Measurements from ENCODE around the gene PARP9. TPM values are rescaled to one million over a fixed set of nuclear protein-coding genes. Genes with fewer than 3 reads are reported as not detected.

Gene PARP9
- total and polyA plus RNA-seq, 10 of the 15 experiments (the other 5 are each of a cell fraction or from before 2014, with no cell fraction given), result 34.0 to 122 (median 46.1) TPM

DNA sequence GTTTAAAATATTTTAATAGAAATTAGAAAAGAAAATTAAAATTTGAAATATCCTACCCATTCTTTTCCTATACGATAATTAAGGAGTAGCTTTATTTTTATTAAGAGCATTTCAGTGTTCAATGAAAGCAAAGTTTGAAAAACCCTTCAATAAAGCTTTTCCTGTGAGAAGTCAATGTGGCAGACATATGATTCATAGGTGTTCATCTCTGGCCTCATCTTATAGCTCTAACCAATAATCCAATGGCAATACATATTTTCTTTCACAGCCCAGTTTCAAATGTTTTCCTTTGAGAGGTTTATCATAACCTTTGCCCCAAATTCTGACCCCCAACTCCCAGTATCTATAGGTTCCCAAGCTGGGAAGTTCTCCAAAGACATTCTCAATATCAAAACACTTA lies 57.6 kb downstream of the PARP9 start:
- no peak overlapping the region for H3K4me2 ChIP-seq (ENCODE audit: control insufficient read depth, insufficient read depth)
- ChIA-PET CTCF (interaction anchor here (0.6 to 1.6 kb wide), 5 partner anchors 36 to 175 kb away, joined by 3 to 4 read pairs (median 3); partner anchors contain the start of gene FAM162A), SMC1A (ENCODE audit: uncharacterized antibody, unreplicated experiment) (interaction anchor here (0.5 to 6.8 kb wide), 8 partner anchors 10 to 408 kb away, joined by 3 to 59 read pairs (median 3); no protein-coding TSS in a partner anchor), RAD21 (ENCODE audit: unreplicated experiment) (interaction anchor here (0.5 to 1.9 kb wide), 4 partner anchors 9 to 113 kb away, joined by 3 to 6 read pairs (median 4); partner anchors contain the start of gene KPNA1), POLR2A (interaction anchor here (1.4 kb wide), 1 partner anchor 10 kb away, joined by 5 read pairs; no protein-coding TSS in a partner anchor)
- no peaks in the 10 kb centered on the region for H3K36me3 ChIP-seq (ENCODE audit: control insufficient read depth in 2 of 2, insufficient read depth in 2 of 2, low read length in 1 of 2)
- H3K79me2 ChIP-seq (ENCODE audit: control insufficient read depth, insufficient read depth, low read length), result peaks cover 95% of the 10 kb centered on the region
- no peaks in the 10 kb centered on the region for H3K27me3 ChIP-seq (replicated peaks in 1 of 2; ENCODE audit: control insufficient read depth in 2 of 2, insufficient read depth in 2 of 2, low read length in 1 of 2)
- TF ChIP-seq ZZZ3 (IDR thresholded peaks at IDR 0.05; ENCODE audit: control insufficient read depth, insufficient read length, low read depth) (no peak), TCF3 (IDR thresholded peaks at IDR 0.05; ENCODE audit: borderline replicate concordance, insufficient read depth, low read depth, low read length) (no peak), SUPT20H (IDR thresholded peaks at IDR 0.05; ENCODE audit: borderline replicate concordance, control insufficient read depth, low read depth, low read length) (no peak), NFXL1 (IDR thresholded peaks at IDR 0.05; ENCODE audit: borderline replicate concordance) (no peak), BMI1 (IDR thresholded peaks at IDR 0.05; ENCODE audit: borderline replicate concordance) (no peak), ASH2L (IDR thresholded peaks at IDR 0.05; ENCODE audit: borderline replicate concordance, low read depth) (no peak)
- no peak for FAIRE-seq
- H4K20me1 ChIP-seq (ENCODE audit: control insufficient read depth, insufficient read depth), result no peaks in the 10 kb centered on the region
- BruUV-seq (replicated peaks), result no TSS peak
- H3K27ac ChIP-seq (ENCODE audit: control insufficient read depth, insufficient read depth), result no peak overlapping the region
- no peak overlapping the region for H2AFZ ChIP-seq (ENCODE audit: control insufficient read depth, low read depth, low read length)
- peaks cover 6% of the 10 kb centered on the region; the same call in 1 of the 2 replicates for H3K4me1 ChIP-seq (ENCODE audit: control insufficient read depth, insufficient read depth, low read length)
- intact Hi-C loops (cut with micrococcal nuclease; ENCODE audit: unreplicated experiment), result no loop called here
- no peak overlapping the region for H3K4me3 ChIP-seq
- in situ Hi-C loops (cut with MboI), result no loop called here
- no peak for DNase-seq (ENCODE audit: low read depth, low spot score)
- no peak for ATAC-seq
- no peak overlapping the region for H3K9ac ChIP-seq (ENCODE audit: control insufficient read depth, insufficient read depth, low read length)
- 100% methylated on average over 1 of the region's 1 CpG for WGBS (ENCODE audit: insufficient coverage, insufficient replicate concordance, low lambda C conversion rate, missing lambda C conversion rate)
- peaks cover 4% of the 10 kb centered on the region; the same call in 2 of the 3 replicates for H3K9me3 ChIP-seq (replicated peaks; ENCODE audit: control insufficient read depth, insufficient read depth, low read length)

DNA sequence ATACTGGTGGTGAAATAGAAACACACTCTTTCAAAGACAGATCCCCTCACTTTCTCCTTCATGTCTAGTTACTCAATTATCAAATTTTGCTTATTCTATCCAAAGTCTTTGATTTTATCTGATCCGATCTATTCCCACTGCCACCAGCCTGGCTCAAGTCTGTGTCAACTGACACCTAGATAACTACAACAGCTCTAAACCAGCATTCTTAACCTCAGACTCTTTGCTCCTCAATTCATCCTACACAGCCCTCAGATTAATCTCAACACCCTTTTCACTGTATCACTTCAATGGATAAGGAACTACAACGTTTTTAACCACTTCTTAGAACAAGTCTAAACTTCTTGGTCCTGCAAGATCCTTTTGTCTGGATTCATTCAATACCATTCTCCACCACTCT lies 58.4 kb downstream of the PARP9 start:
- Histone ChIP-seq H3K27ac (ENCODE audit: control insufficient read depth, insufficient read depth) (no peak overlapping the region), H3K9me3 (replicated peaks; ENCODE audit: control insufficient read depth, insufficient read depth, low read length) (peaks cover 4% of the 10 kb centered on the region; the same call in 2 of the 3 replicates), H3K27me3 (replicated peaks in 1 of 2; ENCODE audit: control insufficient read depth in 2 of 2, insufficient read depth in 2 of 2, low read length in 1 of 2) (no peaks in the 10 kb centered on the region), H3K36me3 (ENCODE audit: control insufficient read depth in 2 of 2, insufficient read depth in 2 of 2, low read length in 1 of 2) (no peaks in the 10 kb centered on the region), H3K4me2 (ENCODE audit: control insufficient read depth, insufficient read depth) (no peak overlapping the region), H3K79me2 (ENCODE audit: control insufficient read depth, insufficient read depth, low read length) (peaks cover 89% of the 10 kb centered on the region), H3K4me1 (ENCODE audit: control insufficient read depth, insufficient read depth, low read length) (peaks cover 6% of the 10 kb centered on the region; the same call in 1 of the 2 replicates), H3K4me3 (no peak overlapping the region), H3K9ac (ENCODE audit: control insufficient read depth, insufficient read depth, low read length) (no peak overlapping the region), H4K20me1 (ENCODE audit: control insufficient read depth, insufficient read depth) (no peaks in the 10 kb centered on the region), H2AFZ (ENCODE audit: control insufficient read depth, low read depth, low read length) (no peak overlapping the region)
- ATAC-seq (no peak), DNase-seq (ENCODE audit: low read depth, low spot score) (no peak), FAIRE-seq (no peak)
- ChIA-PET POLR2A (interaction anchor here (0.7 kb wide), 1 partner anchor 135 kb away, joined by 5 read pairs; no protein-coding TSS in a partner anchor), CTCF (interaction anchor here (1.6 kb wide), 1 partner anchor 176 kb away, joined by 3 read pairs; no protein-coding TSS in a partner anchor), SMC1A (ENCODE audit: uncharacterized antibody, unreplicated experiment) (interaction anchor here (0.7 to 6.8 kb wide), 5 partner anchors 9 to 200 kb away, joined by 3 to 59 read pairs (median 3); no protein-coding TSS in a partner anchor), RAD21 (ENCODE audit: unreplicated experiment) (interaction anchor here (0.8 to 1.9 kb wide), 2 partner anchors 9 kb away, joined by 4 to 6 read pairs; partner anchors contain the start of gene KPNA1)
- in situ Hi-C loops (cut with MboI), result no loop called here
- BruUV-seq (replicated peaks), result no TSS peak
- 50% methylated on average over 2 of the region's 2 CpGs for WGBS (ENCODE audit: insufficient coverage, insufficient replicate concordance, low lambda C conversion rate, missing lambda C conversion rate)
- intact Hi-C loops (cut with micrococcal nuclease; ENCODE audit: unreplicated experiment), result no loop called here
- TF ChIP-seq, protein P1, sequence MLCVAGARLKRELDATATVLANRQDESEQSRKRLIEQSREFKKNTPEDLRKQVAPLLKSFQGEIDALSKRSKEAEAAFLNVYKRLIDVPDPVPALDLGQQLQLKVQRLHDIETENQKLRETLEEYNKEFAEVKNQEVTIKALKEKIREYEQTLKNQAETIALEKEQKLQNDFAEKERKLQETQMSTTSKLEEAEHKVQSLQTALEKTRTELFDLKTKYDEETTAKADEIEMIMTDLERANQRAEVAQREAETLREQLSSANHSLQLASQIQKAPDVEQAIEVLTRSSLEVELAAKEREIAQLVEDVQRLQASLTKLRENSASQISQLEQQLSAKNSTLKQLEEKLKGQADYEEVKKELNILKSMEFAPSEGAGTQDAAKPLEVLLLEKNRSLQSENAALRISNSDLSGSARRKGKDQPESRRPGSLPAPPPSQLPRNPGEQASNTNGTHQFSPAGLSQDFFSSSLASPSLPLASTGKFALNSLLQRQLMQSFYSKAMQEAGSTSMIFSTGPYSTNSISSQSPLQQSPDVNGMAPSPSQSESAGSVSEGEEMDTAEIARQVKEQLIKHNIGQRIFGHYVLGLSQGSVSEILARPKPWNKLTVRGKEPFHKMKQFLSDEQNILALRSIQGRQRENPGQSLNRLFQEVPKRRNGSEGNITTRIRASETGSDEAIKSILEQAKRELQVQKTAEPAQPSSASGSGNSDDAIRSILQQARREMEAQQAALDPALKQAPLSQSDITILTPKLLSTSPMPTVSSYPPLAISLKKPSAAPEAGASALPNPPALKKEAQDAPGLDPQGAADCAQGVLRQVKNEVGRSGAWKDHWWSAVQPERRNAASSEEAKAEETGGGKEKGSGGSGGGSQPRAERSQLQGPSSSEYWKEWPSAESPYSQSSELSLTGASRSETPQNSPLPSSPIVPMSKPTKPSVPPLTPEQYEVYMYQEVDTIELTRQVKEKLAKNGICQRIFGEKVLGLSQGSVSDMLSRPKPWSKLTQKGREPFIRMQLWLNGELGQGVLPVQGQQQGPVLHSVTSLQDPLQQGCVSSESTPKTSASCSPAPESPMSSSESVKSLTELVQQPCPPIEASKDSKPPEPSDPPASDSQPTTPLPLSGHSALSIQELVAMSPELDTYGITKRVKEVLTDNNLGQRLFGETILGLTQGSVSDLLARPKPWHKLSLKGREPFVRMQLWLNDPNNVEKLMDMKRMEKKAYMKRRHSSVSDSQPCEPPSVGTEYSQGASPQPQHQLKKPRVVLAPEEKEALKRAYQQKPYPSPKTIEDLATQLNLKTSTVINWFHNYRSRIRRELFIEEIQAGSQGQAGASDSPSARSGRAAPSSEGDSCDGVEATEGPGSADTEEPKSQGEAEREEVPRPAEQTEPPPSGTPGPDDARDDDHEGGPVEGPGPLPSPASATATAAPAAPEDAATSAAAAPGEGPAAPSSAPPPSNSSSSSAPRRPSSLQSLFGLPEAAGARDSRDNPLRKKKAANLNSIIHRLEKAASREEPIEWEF (IDR thresholded peaks at IDR 0.05; ENCODE audit: insufficient replicate concordance, low read depth, low read length), result no peak

Data from GM12878 (cell line).